Liver (tissue), 9 donors: ENCODE results near the gene ACAT2. TPM values are rescaled to one million over a fixed set of nuclear protein-coding genes. Genes with fewer than 3 reads are reported as not detected.
A peak's percentile ranks its signal among the peaks of the same experiment; 100 is the strongest.

ENCODE experiments used
- DNase-seq: peaks from one replicate; pipeline ENCODE4 v3.0.0-alpha.2; 2017; ENCODE audit warnings: low spot score
- H3K27ac ChIP-seq, 2 donors: one replicate each; pipeline ENCODE4 v1.7.0; 2013; ENCODE audit warnings: inconsistent platforms in 2 of 2, low read length in 2 of 2, control low read depth in 1 of 2, low read depth in 1 of 2, mild to moderate bottlenecking in 1 of 2
- H3K27me3 ChIP-seq, 4 donors: one replicate each; pipeline versions ENCODE4 v1.6.1 to v1.7.0; 2013; ENCODE audit warnings: low read length in 3 of 4, inconsistent platforms in 1 of 4, mild to moderate bottlenecking in 1 of 4, moderate library complexity in 1 of 4; ENCODE audit not compliant: control insufficient read depth in 4 of 4, insufficient read depth in 4 of 4
- H3K36me3 ChIP-seq, 4 donors: one replicate each; pipeline versions ENCODE4 v1.6.1 to v1.7.0; 2013; ENCODE audit warnings: low read length in 3 of 4, mild to moderate bottlenecking in 3 of 4, low read depth in 1 of 4, moderate library complexity in 1 of 4; ENCODE audit not compliant: control insufficient read depth in 4 of 4, insufficient read depth in 3 of 4
- H3K4me1 ChIP-seq, 4 donors: one replicate each; pipeline versions ENCODE4 v1.6.1 to v1.7.0; 2013; ENCODE audit warnings: low read length in 3 of 4, mild to moderate bottlenecking in 3 of 4, moderate library complexity in 1 of 4; ENCODE audit not compliant: control insufficient read depth in 4 of 4, insufficient read depth in 4 of 4
- H3K4me3 ChIP-seq, 3 donors: one replicate each; pipeline versions ENCODE4 v1.6.1 to v1.7.0; 2013; ENCODE audit warnings: low read length in 3 of 3, control low read depth in 1 of 3, low read depth in 1 of 3, mild to moderate bottlenecking in 1 of 3
- H3K9ac ChIP-seq, 2 donors: one replicate each; pipeline ENCODE4 v1.7.0; 2013; ENCODE audit warnings: low read length in 2 of 2, mild to moderate bottlenecking in 2 of 2, moderate library complexity in 2 of 2, control low read depth in 1 of 2, low read depth in 1 of 2
- H3K9me3 ChIP-seq, 4 donors: one replicate each; pipeline versions ENCODE4 v1.6.1 to v1.7.0; 2013; ENCODE audit warnings: low read length in 3 of 4; ENCODE audit not compliant: control insufficient read depth in 4 of 4
- ATF3 ChIP-seq: IDR thresholded peaks from 2 replicates; pipeline ENCODE4 v1.6.1; 2016; ENCODE audit warnings: antibody characterized with exemption
- CTCF ChIP-seq: fragments of 150-350 bp; IDR thresholded peaks from 2 replicates; pipeline ENCODE4 v1.5.1; 2017; ENCODE audit warnings: improper control_type of control experiment, low read depth, low read length; ENCODE audit not compliant: missing input control
- EGR1 ChIP-seq, 2 donors: IDR thresholded peaks; 2 replicates each; pipeline ENCODE4 v1.6.1; 2016 to 2018; ENCODE audit warnings: antibody characterized with exemption in 2 of 2, low read depth in 2 of 2
- FOXA1 ChIP-seq: IDR thresholded peaks from 2 replicates; pipeline ENCODE4 v1.6.1; 2016; ENCODE audit warnings: antibody characterized with exemption
- FOXA2 ChIP-seq: IDR thresholded peaks from 2 replicates; pipeline ENCODE4 v1.6.1; 2016; ENCODE audit warnings: antibody characterized with exemption
- GABPA ChIP-seq, 2 donors: IDR thresholded peaks in 1 of 2; conservative IDR thresholded peaks in 1 of 2; 2 replicates each; pipeline ENCODE4 v1.6.1; 2016; ENCODE audit warnings: antibody characterized with exemption in 2 of 2, mild to moderate bottlenecking in 1 of 2, moderate library complexity in 1 of 2
- HNF4A ChIP-seq, 2 donors: conservative IDR thresholded peaks; 2 replicates each; pipeline ENCODE4 v1.6.1; 2016; ENCODE audit warnings: antibody characterized with exemption in 2 of 2, mild to moderate bottlenecking in 2 of 2
- HNF4G ChIP-seq: IDR thresholded peaks from 2 replicates; pipeline ENCODE4 v1.6.1; 2016; ENCODE audit warnings: antibody characterized with exemption
- JUND ChIP-seq, 2 donors: IDR thresholded peaks; 2 replicates each; pipeline ENCODE4 v1.6.1; 2016; ENCODE audit warnings: antibody characterized with exemption in 2 of 2
- MAX ChIP-seq: IDR thresholded peaks from 2 replicates; pipeline ENCODE4 v1.6.1; 2016; ENCODE audit warnings: antibody characterized with exemption
- NR2F2 ChIP-seq: IDR thresholded peaks from 2 replicates; pipeline ENCODE4 v1.6.1; 2016; ENCODE audit warnings: antibody characterized with exemption
- RAD21 ChIP-seq, 2 donors: IDR thresholded peaks; 2 replicates each; pipeline ENCODE4 v1.6.1; 2016; ENCODE audit warnings: antibody characterized with exemption in 2 of 2, mild to moderate bottlenecking in 2 of 2
- REST ChIP-seq: IDR thresholded peaks from 2 replicates; pipeline ENCODE4 v1.6.1; 2016; ENCODE audit warnings: antibody characterized with exemption, mild to moderate bottlenecking
- RXRA ChIP-seq, 2 donors: IDR thresholded peaks; 2 replicates each; pipeline ENCODE4 v1.6.1; 2017 to 2018; ENCODE audit warnings: antibody characterized with exemption in 2 of 2, mild to moderate bottlenecking in 1 of 2
- SP1 ChIP-seq: IDR thresholded peaks from 2 replicates; pipeline ENCODE4 v1.6.1; 2018; ENCODE audit warnings: antibody characterized with exemption, mild to moderate bottlenecking
- TAF1 ChIP-seq: conservative IDR thresholded peaks from 2 replicates; pipeline ENCODE4 v1.6.1; 2016; ENCODE audit warnings: antibody characterized with exemption, mild to moderate bottlenecking
- YY1 ChIP-seq: IDR thresholded peaks from 2 replicates; pipeline ENCODE4 v1.6.1; 2016; ENCODE audit warnings: antibody characterized with exemption, mild to moderate bottlenecking
- ZBTB33 ChIP-seq: IDR thresholded peaks from 2 replicates; pipeline ENCODE4 v1.6.1; 2016; ENCODE audit warnings: antibody characterized with exemption
- WGBS: extraction: QIAGEN DNeasy Blood & Tissue Kit; methylation state at CpG from one replicate; pipeline ENCODE4 v1.1.7; 2013; 5-methylcytosine and 5-hydroxymethylcytosine counted together
- polyA plus RNA-seq, 2 donors: library from polyadenylated mRNA; stranded (reverse) in 1 of 2; unstranded in 1 of 2; fragments of 200-250 nt in 1 of 2; fragments of >200 nt in 1 of 2; fragmentation: Nextera tagmentation in 1 of 2; extraction: Ambion mirVana in 1 of 2; gene quantifications; one replicate each; pipeline versions ENCODE4 v1.2.1 to v1.2.3, GENCODE V29; 2013 to 2015
- total RNA-seq, 2 donors: library from RNA; depleted of rRNA; stranded (reverse); fragments of >200 nt; gene quantifications; one replicate each; pipeline ENCODE4 v1.2.3, GENCODE V29; 2014
- donor health status: healthy.
- donor health status: healthy.
- donor health status: healthy.
- donor health status: healthy.
- donor health status: healthy.

Gene ACAT2
- total and polyA plus RNA-seq, 4 donors: 68.2 to 116 (median 94.2) TPM

- peaks cover 3 to 32% (median 25%) of the 10 kb centered on the region in 4 donors for H3K4me1 ChIP-seq
- DNase-seq: no peak
- no peak for TF ChIP-seq HNF4G
- no peak for TF ChIP-seq CTCF
- TF ChIP-seq TAF1: no peak
- no peak for TF ChIP-seq FOXA1
- TF ChIP-seq REST: no peak
- no peak for TF ChIP-seq ATF3
- no peak for TF ChIP-seq HNF4A (conservative IDR thresholded peaks at IDR 0.05)
- no peak for TF ChIP-seq FOXA2
- no peak for TF ChIP-seq ZBTB33
- no peak for TF ChIP-seq EGR1 (IDR thresholded peaks at IDR 0.05; ENCODE audit: low read depth in 2 of 2)
- no peak for TF ChIP-seq SP1
- no peak for TF ChIP-seq GABPA (IDR thresholded peaks at IDR 0.05 in 1 of 2, conservative IDR thresholded peaks at IDR 0.05 in 1 of 2)
- TF ChIP-seq RXRA (IDR thresholded peaks at IDR 0.05): no peak
- TF ChIP-seq NR2F2: no peak
- TF ChIP-seq RAD21 (IDR thresholded peaks at IDR 0.05): no peak
- no peak for TF ChIP-seq MAX
- TF ChIP-seq JUND (IDR thresholded peaks at IDR 0.05): no peak
- no peak for TF ChIP-seq YY1
- no peaks in the 10 kb centered on the region for H3K27me3 ChIP-seq
- WGBS: 37% methylated on average over 15 of the region's 15 CpGs
- H3K9me3 ChIP-seq: no peaks in the 10 kb centered on the region
- peak overlapping the region; percentile 88 to 99 for H3K27ac ChIP-seq
- H3K36me3 ChIP-seq: peaks cover 5 to 34% (median 32%) of the 10 kb centered on the region in 4 donors
- H3K4me3 ChIP-seq: peak overlapping the region; percentile 73 to 98 (median 97)
- peak overlapping the region; percentile 82 to 97 for H3K9ac ChIP-seq
These were observed 26.4 kb downstream of the ACAT2 start for GRCh38 chr6:159788276-159788675.
